PC-3 (cell line): ENCODE data around the gene FUT8. TPM values are rescaled to one million over a fixed set of nuclear protein-coding genes. Genes with fewer than 3 reads are reported as not detected.

ENCODE experiments used
- ATAC-seq: fragments of 200-7000 bp; cut with Tn5 transposase; 2 replicates; pipeline ENCODE4 v1.9.1; 2020; ENCODE audit warnings: mild to moderate bottlenecking, moderate library complexity
- BruUV-seq: library from RNA; stranded (reverse); fragments of 400-500 nt; replicated peaks from 2 replicates; lab custom pipeline; 2021; lab: Mats Ljungman, UMichigan
- CTCF ChIA-PET: fragments of 300-600 bp; sonication (Branson Sonifier 250); formaldehyde crosslinking; loops from one replicate; lab custom pipeline; 2022; ENCODE audit warnings: antibody characterized with exemption; lab: Charles Lee
- POLR2A ChIA-PET: fragments of 300-600 bp; sonication (Branson Sonifier 250); formaldehyde crosslinking; loops from one replicate; lab custom pipeline; 2022; ENCODE audit warnings: antibody characterized with exemption; ENCODE audit not compliant: unreplicated experiment; lab: Charles Lee
- DNase-seq: peaks from one replicate; pipeline ENCODE4 v3.0.0-alpha.2; 2015
- H2AFZ ChIP-seq: fragments of 300-600 bp; sonication (generic); 2 replicates; pipeline ENCODE4 v1.6.0; 2016; ENCODE audit warnings: antibody characterized with exemption, low read length
- H3F3A ChIP-seq: fragments of 300-600 bp; sonication (generic); one replicate; pipeline ENCODE4 v1.6.0; 2017; ENCODE audit warnings: antibody characterized with exemption, low read length, control low read depth, mild to moderate bottlenecking; ENCODE audit not compliant: unreplicated experiment
- H3K27ac ChIP-seq: fragments of 300-600 bp; sonication (generic); 2 replicates; pipeline ENCODE4 v1.5.1; 2016; ENCODE audit warnings: mild to moderate bottlenecking, low read length
- H3K27me3 ChIP-seq: fragments of 300-600 bp; sonication (generic); 2 replicates; pipeline ENCODE4 v1.6.1; 2016; ENCODE audit warnings: low read length, mixed read lengths
- H3K36me3 ChIP-seq: fragments of 300-600 bp; sonication (generic); 2 replicates; pipeline ENCODE4 v1.6.1; 2016; ENCODE audit warnings: low read depth, mixed run types, low read length, mixed read lengths
- H3K4me1 ChIP-seq: fragments of 300-600 bp; sonication (generic); 2 replicates; pipeline ENCODE4 v1.5.1; 2016; ENCODE audit warnings: low read length; ENCODE audit not compliant: insufficient read depth
- H3K4me2 ChIP-seq: fragments of 300-600 bp; sonication (generic); 2 replicates; pipeline ENCODE4 v1.6.0; 2016; ENCODE audit warnings: low read length
- H3K4me3 ChIP-seq: fragments of 300-600 bp; sonication (generic); 2 replicates; pipeline ENCODE4 v1.5.1; 2016; ENCODE audit warnings: mild to moderate bottlenecking, low read length, mixed read lengths
- H3K79me2 ChIP-seq: fragments of 300-600 bp; sonication (generic); 2 replicates; pipeline ENCODE4 v1.6.1; 2017; ENCODE audit warnings: low read length, mixed read lengths
- H3K9ac ChIP-seq: fragments of 300-600 bp; sonication (generic); 2 replicates; pipeline ENCODE4 v1.6.0; 2016; ENCODE audit warnings: mild to moderate bottlenecking, low read length
- H3K9me2 ChIP-seq: fragments of 300-600 bp; sonication (generic); replicated peaks from 2 replicates; pipeline ENCODE4 v1.6.1; 2016; ENCODE audit warnings: mixed run types, low read length, mixed read lengths
- H3K9me3 ChIP-seq: fragments of 300-600 bp; sonication (generic); 2 replicates; pipeline ENCODE4 v1.6.1; 2016; ENCODE audit warnings: low read length, mixed read lengths
- H4K20me1 ChIP-seq: fragments of 300-600 bp; sonication (generic); 2 replicates; pipeline ENCODE4 v1.6.1; 2016; ENCODE audit warnings: low read length, mixed read lengths
- CTCF ChIP-seq: fragments of 300-600 bp; sonication (generic); conservative IDR thresholded peaks from 2 replicates; pipeline ENCODE4 v1.5.1; 2017; ENCODE audit warnings: antibody characterized with exemption, low read depth, mild to moderate bottlenecking, low read length
- EZH2 ChIP-seq: fragments of 300-600 bp; sonication (generic); IDR thresholded peaks from one replicate; pipeline ENCODE4 v1.6.1; 2017; ENCODE audit warnings: antibody characterized with exemption, mild to moderate bottlenecking, low read length; ENCODE audit not compliant: unreplicated experiment
- EZH2phosphoT487 ChIP-seq: fragments of 300-600 bp; sonication (generic); IDR thresholded peaks from 2 replicates; pipeline ENCODE4 v1.6.1; 2018; ENCODE audit warnings: mild to moderate bottlenecking, antibody characterized with exemption, low read length, borderline replicate concordance
- intact Hi-C: fragments of 100-400 bp; cut with micrococcal nuclease; formaldehyde crosslinking; loops from 2 replicates; pipeline ENCODE4 v1.9.0; 2023
- total RNA-seq: library from RNA; depleted of rRNA; stranded (reverse); fragments of >200 nt; gene quantifications from 2 replicates; pipeline ENCODE4 v1.2.3, GENCODE V29; 2014

The FUT8 gene
- total RNA-seq, 1 experiment from 2014 or later = 132 TPM

- H3K79me2 ChIP-seq = no peaks in the 10 kb centered on the region
- TF ChIP-seq EZH2phosphoT487 (no peak), CTCF (no peak), EZH2 (no peak)
- no peaks in the 10 kb centered on the region for H3K27me3 ChIP-seq
- H2AFZ ChIP-seq = no peak overlapping the region
- DNase-seq (no peak), ATAC-seq (no peak)
- H3K36me3 ChIP-seq = peaks cover 19% of the 10 kb centered on the region
- intact Hi-C loops = no loop called here
- ChIA-PET CTCF (no interaction called here), POLR2A (no interaction called here)
- no peaks in the 10 kb centered on the region for H3F3A ChIP-seq
- no peak overlapping the region for H3K4me3 ChIP-seq
- no peak overlapping the region for H3K27ac ChIP-seq
- H3K9ac ChIP-seq = no peak overlapping the region
- H4K20me1 ChIP-seq = no peaks in the 10 kb centered on the region
- BruUV-seq = no TSS peak
- H3K4me1 ChIP-seq = no peaks in the 10 kb centered on the region
- no peaks in the 10 kb centered on the region for H3K9me3 ChIP-seq
- H3K4me2 ChIP-seq = no peak overlapping the region
- no peaks in the 10 kb centered on the region for H3K9me2 ChIP-seq
Observed at GRCh38 chr14:65745396-65746190, 333.1 kb downstream of the FUT8 start.

GRCh38 chr14:65748796-65749195 lies 336.3 kb downstream of the FUT8 start:
- peaks cover 1% of the 10 kb centered on the region; the same call in 1 of the 2 replicates for H3K36me3 ChIP-seq
- no TSS peak for BruUV-seq
- no peak overlapping the region for H3K27ac ChIP-seq
- no peaks in the 10 kb centered on the region for H3K9me2 ChIP-seq
- H3K9ac ChIP-seq = no peak overlapping the region
- no peaks in the 10 kb centered on the region for H3K4me1 ChIP-seq
- intact Hi-C loops = no loop called here
- no peaks in the 10 kb centered on the region for H3F3A ChIP-seq
- no peaks in the 10 kb centered on the region for H4K20me1 ChIP-seq
- H3K9me3 ChIP-seq = no peaks in the 10 kb centered on the region
- ChIA-PET POLR2A (no interaction called here), CTCF (no interaction called here)
- DNase-seq = no peak
- H2AFZ ChIP-seq = no peak overlapping the region
- H3K4me2 ChIP-seq = no peak overlapping the region
- H3K79me2 ChIP-seq = no peaks in the 10 kb centered on the region
- no peaks in the 10 kb centered on the region for H3K27me3 ChIP-seq
- ATAC-seq = no peak
- no peak overlapping the region for H3K4me3 ChIP-seq
- no peak for TF ChIP-seq EZH2
- TF ChIP-seq EZH2phosphoT487 = no peak
- TF ChIP-seq CTCF = no peak

GRCh38 chr14:65749287-65749686 lies 336.8 kb downstream of the FUT8 start:
- POLR2A ChIA-PET = no interaction called here
- Histone ChIP-seq H3K4me1 (no peaks in the 10 kb centered on the region), H4K20me1 (no peaks in the 10 kb centered on the region), H3K27ac (no peak overlapping the region), H3K9me2 (no peaks in the 10 kb centered on the region), H2AFZ (no peak overlapping the region), H3K79me2 (no peaks in the 10 kb centered on the region), H3K36me3 (no peaks in the 10 kb centered on the region; the same call in 1 of the 2 replicates), H3F3A (no peaks in the 10 kb centered on the region), H3K9me3 (no peaks in the 10 kb centered on the region), H3K9ac (no peak overlapping the region), H3K27me3 (no peaks in the 10 kb centered on the region), H3K4me2 (no peak overlapping the region), H3K4me3 (no peak overlapping the region)
- CTCF ChIA-PET = no interaction called here
- no peak for DNase-seq
- ATAC-seq = no peak
- TF ChIP-seq EZH2 (no peak), EZH2phosphoT487 (no peak), CTCF (no peak)
- intact Hi-C loops = no loop called here
- BruUV-seq = no TSS peak
